OCI-LY1 (cell line): Measurements from ENCODE around the gene MRPL40.

Source experiments
- CTCF ChIP-seq: fragments of 200-600 bp; sonication (generic), shearing (Covaris generic); IDR thresholded peaks from 2 replicates; pipeline ENCODE4 v1.5.1; 2017; ENCODE audit warnings: mild to moderate bottlenecking, antibody characterized with exemption, low read length, moderate library complexity, mixed read lengths
- EZH2 ChIP-seq: fragments of 200-600 bp; sonication (generic), shearing (Covaris generic); IDR thresholded peaks from 2 replicates; pipeline ENCODE4 v1.8.0; 2017; ENCODE audit warnings: borderline replicate concordance, mixed run types, mild to moderate bottlenecking, antibody characterized with exemption, low read length, moderate library complexity, mixed read lengths

- no peak for TF ChIP-seq CTCF
- no peak for TF ChIP-seq EZH2
These were observed 27.2 kb upstream of the MRPL40 start for GRCh38 chr22:19405133-19405532.
